H9 (cell line): ENCODE results near the gene GNB1L. TPM values are rescaled to one million over a fixed set of nuclear protein-coding genes. Genes with fewer than 3 reads are reported as not detected.

Experiments
- DNase-seq: peaks from one replicate; pipeline ENCODE4 v3.0.0-alpha.2; 2017
- H2AFZ ChIP-seq: one replicate; pipeline ENCODE4 v1.6.1; 2013; ENCODE audit warnings: mild to moderate bottlenecking, low read length, control low read depth, moderate library complexity
- H2AK5ac ChIP-seq: 2 replicates; pipeline ENCODE4 v1.6.1; 2013; ENCODE audit warnings: low read length, control low read depth, mixed read lengths; ENCODE audit not compliant: insufficient read length
- H2BK120ac ChIP-seq: one replicate; pipeline ENCODE4 v1.6.1; 2013; ENCODE audit warnings: low read depth, mild to moderate bottlenecking, low read length, control low read depth, inconsistent platforms; ENCODE audit not compliant: poor library complexity, severe bottlenecking
- H2BK12ac ChIP-seq: 2 replicates; pipeline ENCODE4 v1.6.1; 2013; ENCODE audit warnings: low read length, control low read depth, mixed read lengths, low read depth; ENCODE audit not compliant: insufficient read length
- H2BK15ac ChIP-seq: 2 replicates; pipeline ENCODE4 v1.6.1; 2013; ENCODE audit warnings: low read depth, low read length, control low read depth
- H2BK20ac ChIP-seq: one replicate; pipeline ENCODE4 v1.6.1; 2013; ENCODE audit warnings: low read depth, mild to moderate bottlenecking, low read length, control low read depth, inconsistent platforms; ENCODE audit not compliant: poor library complexity, severe bottlenecking
- H2BK5ac ChIP-seq: 2 replicates; pipeline ENCODE4 v1.6.1; 2013; ENCODE audit warnings: low read length, control low read depth, mixed read lengths; ENCODE audit not compliant: insufficient read length
- H3K14ac ChIP-seq: 2 replicates; pipeline ENCODE4 v1.6.1; 2013; ENCODE audit warnings: low read length, control low read depth; ENCODE audit not compliant: insufficient read depth
- H3K18ac ChIP-seq: 2 replicates; pipeline ENCODE4 v1.6.1; 2013; ENCODE audit warnings: low read depth, mild to moderate bottlenecking, mixed read lengths, low read length, control low read depth; ENCODE audit not compliant: insufficient read length
- H3K23ac ChIP-seq: 2 replicates; pipeline ENCODE4 v1.6.1; 2013; ENCODE audit warnings: low read length, control low read depth, mixed read lengths, low read depth; ENCODE audit not compliant: insufficient read length
- H3K23me2 ChIP-seq: 2 replicates; pipeline ENCODE4 v1.6.1; 2013; ENCODE audit warnings: low read depth, mild to moderate bottlenecking, mixed read lengths, low read length, control low read depth; ENCODE audit not compliant: insufficient read length, poor library complexity, severe bottlenecking
- H3K27ac ChIP-seq: 2 replicates; pipeline ENCODE4 v1.5.1; 2013; ENCODE audit warnings: low read length, control low read depth, mixed read lengths, low read depth; ENCODE audit not compliant: insufficient read length
- H3K27me3 ChIP-seq: 2 replicates; pipeline ENCODE4 v1.6.1; 2013; ENCODE audit warnings: low read length, control low read depth, inconsistent platforms; ENCODE audit not compliant: insufficient read depth
- H3K4ac ChIP-seq: 2 replicates; pipeline ENCODE4 v1.6.1; 2013; ENCODE audit warnings: low read depth, mild to moderate bottlenecking, control low read depth, inconsistent platforms, low read length, moderate library complexity
- H3K4me1 ChIP-seq: 2 replicates; pipeline ENCODE4 v1.6.1; 2013; ENCODE audit warnings: low read length, control low read depth, inconsistent platforms; ENCODE audit not compliant: insufficient read depth
- H3K4me2 ChIP-seq: 2 replicates; pipeline ENCODE4 v1.6.1; 2013; ENCODE audit warnings: low read length, control low read depth, mixed read lengths; ENCODE audit not compliant: insufficient read length, insufficient read depth
- H3K56ac ChIP-seq: 2 replicates; pipeline ENCODE4 v1.6.1; 2013; ENCODE audit warnings: low read depth, mild to moderate bottlenecking, mixed read lengths, low read length, control low read depth; ENCODE audit not compliant: insufficient read length
- H3K79me1 ChIP-seq: 2 replicates; pipeline ENCODE4 v1.6.1; 2013; ENCODE audit warnings: low read depth, mild to moderate bottlenecking, moderate library complexity, low read length, control low read depth, inconsistent platforms; ENCODE audit not compliant: insufficient read depth, poor library complexity, severe bottlenecking
- H3K79me2 ChIP-seq: 2 replicates; pipeline ENCODE4 v1.6.1; 2013; ENCODE audit warnings: low read length, control low read depth, inconsistent platforms; ENCODE audit not compliant: insufficient read depth
- H3K9ac ChIP-seq: 2 replicates; pipeline ENCODE4 v1.6.1; 2013; ENCODE audit warnings: low read length, control low read depth, mixed read lengths; ENCODE audit not compliant: insufficient read length; ENCODE audit errors: extremely low read depth
- H3K9me3 ChIP-seq: one replicate; pipeline ENCODE4 v1.6.1; 2013; ENCODE audit warnings: low read depth, low read length, inconsistent platforms; ENCODE audit not compliant: control insufficient read depth
- H3T11ph ChIP-seq: one replicate; pipeline ENCODE4 v1.6.1; 2013; ENCODE audit warnings: mild to moderate bottlenecking, low read length, control low read depth, inconsistent platforms
- H4K20me1 ChIP-seq: one replicate; pipeline ENCODE4 v1.6.1; 2013; ENCODE audit not compliant: control insufficient read depth, insufficient read length, insufficient read depth
- H4K5ac ChIP-seq: 2 replicates; pipeline ENCODE4 v1.6.1; 2013; ENCODE audit warnings: low read depth, mild to moderate bottlenecking, mixed read lengths, low read length, control low read depth; ENCODE audit not compliant: insufficient read length
- H4K8ac ChIP-seq: replicated peaks from 2 replicates; pipeline ENCODE4 v1.6.1; 2013; ENCODE audit warnings: low read length, control low read depth, mixed read lengths, low read depth; ENCODE audit not compliant: insufficient read length
- H4K91ac ChIP-seq: 2 replicates; pipeline ENCODE4 v1.6.1; 2013; ENCODE audit warnings: low read depth, mild to moderate bottlenecking, moderate library complexity, mixed read lengths, low read length, control low read depth; ENCODE audit not compliant: insufficient read length
- H3K27ac Mint-ChIP-seq, 3 experiments: 2 replicates in 2 of 3; 3 replicates in 1 of 3; pipeline ENCODE4 v1.8.0; 2020 to 2021; ENCODE audit warnings: mixed read lengths in 3 of 3, mild to moderate bottlenecking in 1 of 3, moderate library complexity in 1 of 3
- H3K27me3 Mint-ChIP-seq: 2 replicates; pipeline ENCODE4 v1.8.0; 2021; ENCODE audit warnings: low read depth, mild to moderate bottlenecking, moderate library complexity, mixed read lengths
- H3K36me3 Mint-ChIP-seq, 3 experiments: 2 replicates in 2 of 3; 3 replicates in 1 of 3; pipeline ENCODE4 v1.8.0; 2020 to 2021; ENCODE audit warnings: low read depth in 3 of 3, mixed read lengths in 3 of 3; ENCODE audit not compliant: insufficient read depth in 1 of 3
- H3K4me1 Mint-ChIP-seq, 2 experiments: 2 replicates each; pipeline ENCODE4 v1.8.0; 2020; ENCODE audit warnings: mixed read lengths in 2 of 2
- H3K4me3 Mint-ChIP-seq, 2 experiments: 2 replicates in 1 of 2; 3 replicates in 1 of 2; pipeline ENCODE4 v1.8.0; 2020 to 2021; ENCODE audit warnings: mild to moderate bottlenecking in 2 of 2, mixed read lengths in 2 of 2, moderate library complexity in 1 of 2
- H3K9me3 Mint-ChIP-seq, 2 experiments: 2 replicates in 1 of 2; 3 replicates in 1 of 2; pipeline ENCODE4 v1.8.0; 2020; ENCODE audit warnings: mild to moderate bottlenecking in 2 of 2, mixed read lengths in 2 of 2, moderate library complexity in 1 of 2
- CTCF ChIP-seq: fragments of 200-600 bp; sonication (generic); conservative IDR thresholded peaks from 3 replicates; pipeline ENCODE4 v1.8.0; 2021; ENCODE audit warnings: antibody characterized with exemption, mild to moderate bottlenecking
- WGBS: extraction: QIAGEN DNeasy Blood & Tissue Kit; methylation state at CpG from one replicate; pipeline ENCODE4 v1.1.7; 2013; ENCODE audit warnings: missing lambda C conversion rate, low lambda C conversion rate, mixed read lengths; ENCODE audit not compliant: insufficient read length; ENCODE audit errors: extremely low coverage; 5-methylcytosine and 5-hydroxymethylcytosine counted together
- total RNA-seq: library from RNA; stranded (reverse); gene quantifications from 2 replicates; pipeline ENCODE4 v1.2.1, GENCODE V29; 2021

GNB1L gene
- total RNA-seq, 1 experiment from 2014 or later: 22.4 TPM

DNA sequence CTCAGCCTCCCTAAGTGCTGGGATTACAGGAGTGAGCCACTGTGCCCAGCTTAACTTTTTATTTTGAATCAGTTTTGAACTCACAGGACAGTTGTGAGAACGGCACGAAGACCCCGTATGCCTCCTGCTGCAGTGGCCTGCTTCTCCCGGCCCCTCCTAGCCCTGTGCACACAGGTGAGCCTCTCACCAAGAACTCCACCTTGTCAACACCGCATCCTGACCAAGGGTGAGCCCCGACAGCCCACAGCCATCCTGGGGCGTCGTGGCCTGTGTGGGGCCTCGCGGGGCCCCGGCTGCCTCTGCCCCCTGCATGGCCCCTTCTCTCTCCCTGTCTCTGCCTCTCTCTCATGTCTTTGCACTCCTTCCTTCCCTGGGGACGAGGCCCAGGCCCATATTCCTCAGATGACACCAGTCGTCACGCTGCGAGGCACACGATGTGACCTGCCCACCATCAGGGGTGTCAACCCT lies 38.8 kb downstream of the GNB1L start:
- DNase-seq: no peak
- Histone ChIP-seq H3K4ac (no peak overlapping the region), H3K27ac (no peak overlapping the region), H3K79me2 (no peaks in the 10 kb centered on the region), H3K23ac (no peak overlapping the region), H4K5ac (no peak overlapping the region), H4K91ac (no peak overlapping the region), H4K8ac (no peak overlapping the region), H3K4me1 (no peaks in the 10 kb centered on the region), H2AK5ac (no peak overlapping the region), H2BK12ac (no peak overlapping the region), H3K23me2 (no peaks in the 10 kb centered on the region), H3K27me3 (no peaks in the 10 kb centered on the region), H3T11ph (no peak overlapping the region), H3K79me1 (no peaks in the 10 kb centered on the region), H3K56ac (peak overlapping the region; percentile 78), H2BK15ac (no peak overlapping the region), H3K14ac (no peak overlapping the region; the same call in 1 of the 2 replicates), H3K9me3 (no peaks in the 10 kb centered on the region), H3K4me2 (no peak overlapping the region), H2AFZ (no peak overlapping the region), H2BK120ac (no peak overlapping the region), H2BK20ac (no peak overlapping the region), H4K20me1 (no peaks in the 10 kb centered on the region), H2BK5ac (no peak overlapping the region), H3K9ac (no peak overlapping the region), H3K18ac (no peak overlapping the region)
- Mint-ChIP-seq H3K27ac (peak overlapping the region in 1 of 3 experiments; percentile 90; a peak in 2 of 7 replicates), H3K4me3 (no peak overlapping the region), H3K9me3 (no peaks in the 10 kb centered on the region), H3K4me1 (peaks cover 0 to 6% of the 10 kb centered on the region in 2 experiments; a peak in 1 of 4 replicates), H3K27me3 (no peaks in the 10 kb centered on the region), H3K36me3 (peaks cover 0 to 13% (median 0%) of the 10 kb centered on the region in 3 experiments; a peak in 3 of 7 replicates)
- no CpG with 5 or more reads among the region's 16 CpGs for WGBS
- TF ChIP-seq CTCF: no peak
